Stimulated activated CD4-positive, alpha-beta T cell treated with anti-CD3 and anti-CD28 coated beads, TNF-alpha, amount 100 ng/mL, for 1 hour (primary cell): ENCODE data around the gene RNF169.
"Not testable (repeated sequence)": the region's sequence is repeated elsewhere in the genome, so short reads cannot be mapped to it uniquely, and the experiment has no call there.

ENCODE experiments used
- DNase-seq, 3 donors: peaks; one replicate each; pipeline ENCODE4 v3.0.0-alpha.2; 2020; ENCODE audit warnings: low read depth in 3 of 3, low spot score in 1 of 3

The RNF169 gene

DNA sequence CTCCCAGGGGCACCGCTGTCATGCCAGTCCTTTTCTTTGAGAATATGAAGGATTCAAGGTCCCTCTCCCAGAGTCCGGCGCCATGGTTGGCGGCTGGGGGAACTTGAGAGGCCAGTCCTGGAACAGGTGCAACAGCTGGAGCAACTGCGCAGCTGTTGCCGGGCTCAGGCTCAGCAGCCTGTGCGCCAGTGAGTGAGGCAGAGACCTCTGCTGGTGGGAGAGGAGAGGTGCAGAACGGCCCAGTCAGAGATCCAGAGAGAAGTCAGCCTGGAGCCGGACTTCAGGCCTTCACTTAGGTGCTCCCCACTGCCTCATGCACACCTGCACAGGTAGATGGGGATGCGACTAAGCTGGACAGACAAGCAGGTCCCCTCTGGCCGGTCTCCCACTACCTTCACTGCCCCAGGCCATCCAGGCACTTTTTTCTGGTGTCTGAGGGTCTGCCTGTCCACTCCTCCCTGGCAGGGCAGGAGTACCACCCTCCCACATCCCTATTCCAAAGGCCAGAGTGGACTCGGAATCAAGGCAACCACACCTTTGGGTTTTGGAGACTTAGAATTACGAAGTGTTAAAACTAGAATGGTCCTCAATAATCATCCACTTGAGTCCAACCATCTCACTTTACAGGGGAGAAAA lies 22.0 kb upstream of the RNF169 start:
- DNase-seq, result peak in 2 of 3 donors; percentile 22 to 36

DNA sequence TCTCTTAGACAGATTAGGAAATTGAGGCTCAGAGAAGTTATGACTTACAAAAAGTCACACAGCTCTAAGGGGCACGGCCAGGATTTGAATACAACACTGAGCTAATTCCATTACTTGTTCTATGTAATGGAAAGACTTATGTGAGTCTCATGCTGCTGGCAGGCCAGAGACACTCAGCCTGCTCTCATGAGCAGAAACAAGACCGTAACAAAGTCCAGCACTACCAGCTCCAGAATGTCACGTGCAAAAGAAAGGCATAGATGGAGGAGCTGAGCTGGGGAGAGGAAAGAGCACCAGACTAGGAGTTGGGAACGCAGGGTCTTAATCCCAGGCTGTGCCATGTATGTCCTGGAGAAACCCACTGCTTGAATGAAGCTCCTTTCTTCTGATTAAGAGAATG lies 19.3 kb upstream of the RNF169 start:
- DNase-seq, result no peak

- DNase-seq, result no peak
Observed at GRCh38 chr11:74730571-74731260, 17.9 kb upstream of the RNF169 start.

- no peak for DNase-seq
Observed at GRCh38 chr11:74731301-74732094, 17.2 kb upstream of the RNF169 start, which contains the start of gene CHRDL2. TSS of gene CHRDL2 (minus strand) at chr11:74731426. CDS start at chr11:74730888, 538 bp downstream.

DNA sequence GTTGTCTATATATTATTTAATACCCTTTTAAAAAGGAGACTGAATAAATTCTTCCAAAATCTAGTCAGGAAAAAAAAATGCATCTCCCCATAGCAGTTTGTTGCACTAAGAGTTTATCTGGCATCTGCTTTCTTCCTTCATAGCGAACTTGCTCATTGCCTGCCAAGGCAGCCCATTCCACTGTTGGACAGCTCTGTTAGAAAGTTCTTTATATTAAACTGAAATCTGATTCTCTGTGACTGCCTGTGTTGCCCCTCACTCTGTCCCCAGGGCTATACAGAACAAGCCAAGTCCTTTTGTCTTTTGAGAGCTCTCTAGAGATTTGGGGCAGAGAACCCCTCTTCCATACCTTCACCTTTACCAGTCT lies 14.1 kb upstream of the RNF169 start:
- DNase-seq, result no peak

DNA sequence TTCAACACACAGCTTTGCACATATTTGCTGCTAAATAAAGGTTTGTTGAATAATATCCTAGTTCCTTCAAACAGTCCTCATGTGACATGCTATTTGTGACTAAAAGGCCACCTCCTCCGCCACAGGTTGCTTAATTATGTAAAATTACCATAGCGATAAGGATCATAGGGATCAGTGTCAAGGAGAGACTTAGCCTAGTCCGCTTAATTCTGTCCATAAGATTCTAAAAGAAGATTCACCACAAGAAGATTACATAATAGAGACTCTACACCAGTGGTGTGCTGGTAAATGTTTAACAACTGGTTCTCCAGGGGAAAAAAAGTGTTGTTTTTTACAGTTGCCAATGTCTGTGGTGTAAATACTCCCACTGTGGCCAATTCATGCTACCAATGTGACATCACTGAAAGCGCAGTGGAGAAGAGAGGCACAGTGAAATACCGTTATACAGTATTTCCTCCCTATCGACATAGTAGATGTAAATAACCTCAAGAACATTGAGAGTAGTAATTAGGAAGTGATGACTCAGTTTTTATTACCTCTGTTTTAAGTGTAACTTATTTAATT lies 13.2 kb upstream of the RNF169 start:
- DNase-seq, result no peak

GRCh38 chr11:74736031-74736430 lies 12.6 kb upstream of the RNF169 start:
- DNase-seq, result no peak

- DNase-seq, result peak in 1 of 3 donors; percentile 8
Observed at GRCh38 chr11:74739546-74740270, 8.9 kb upstream of the RNF169 start.

GRCh38 chr11:74742070-74742469 lies 6.6 kb upstream of the RNF169 start:
- no peak for DNase-seq

DNA sequence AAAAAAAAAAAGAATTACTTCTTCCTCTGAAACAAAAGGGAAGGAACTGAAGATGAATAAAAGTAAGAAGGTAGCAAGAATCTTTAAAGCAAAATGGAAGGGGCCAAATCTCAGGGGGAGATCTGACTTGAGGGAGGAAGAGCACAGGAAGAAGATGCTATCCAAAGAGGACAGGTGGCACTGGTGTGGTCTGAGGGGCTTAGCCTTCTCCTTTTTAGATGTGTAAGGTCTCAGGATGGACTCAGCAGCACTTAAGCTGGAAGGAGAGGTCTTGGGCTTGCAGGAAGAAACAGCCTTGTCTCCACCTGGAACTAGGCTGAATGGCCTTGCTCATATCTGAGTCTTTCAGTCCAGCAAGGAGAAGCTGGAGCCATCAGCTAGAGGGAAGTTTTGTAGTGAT lies 5.0 kb upstream of the RNF169 start:
- no peak for DNase-seq

DNA sequence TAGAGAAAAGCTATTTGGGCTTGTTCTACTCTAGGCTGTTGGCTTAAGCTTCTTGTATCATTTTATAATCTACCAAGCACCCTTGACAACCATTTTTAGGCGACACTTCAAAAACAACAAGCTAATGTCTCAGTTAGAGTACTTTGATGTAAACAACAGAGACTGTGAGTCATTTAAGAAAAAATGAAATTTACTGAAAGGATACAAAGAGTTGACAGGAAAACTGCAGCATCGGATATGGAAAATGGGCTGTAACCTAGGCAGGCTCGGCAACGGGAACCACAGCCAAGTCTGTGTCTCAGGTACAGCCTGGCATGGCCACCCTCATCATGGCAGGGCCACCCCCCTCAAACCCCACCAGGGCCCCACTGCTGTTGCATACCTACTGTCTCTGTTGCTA lies 4.4 kb upstream of the RNF169 start:
- DNase-seq, result no peak

DNA sequence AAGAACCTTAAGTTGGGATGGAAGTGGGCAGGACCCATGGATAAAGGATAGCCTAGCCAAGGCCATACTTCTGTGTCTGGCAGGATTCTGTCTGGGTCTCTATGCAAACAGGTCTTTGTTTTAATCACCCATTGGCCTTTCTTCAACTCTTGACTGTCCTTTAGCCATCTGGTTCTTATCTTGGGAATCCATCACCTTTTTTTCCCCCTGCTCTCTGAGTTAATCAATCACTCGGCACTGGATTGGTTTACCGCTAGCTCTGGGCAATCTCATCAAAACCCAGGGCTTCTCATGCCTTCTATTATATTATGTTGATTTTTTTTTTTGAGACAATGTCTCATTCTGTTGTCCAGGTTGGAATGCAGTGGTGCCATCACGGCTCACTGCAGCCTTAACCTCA lies 1.8 kb upstream of the RNF169 start:
- DNase-seq, result no peak

DNA sequence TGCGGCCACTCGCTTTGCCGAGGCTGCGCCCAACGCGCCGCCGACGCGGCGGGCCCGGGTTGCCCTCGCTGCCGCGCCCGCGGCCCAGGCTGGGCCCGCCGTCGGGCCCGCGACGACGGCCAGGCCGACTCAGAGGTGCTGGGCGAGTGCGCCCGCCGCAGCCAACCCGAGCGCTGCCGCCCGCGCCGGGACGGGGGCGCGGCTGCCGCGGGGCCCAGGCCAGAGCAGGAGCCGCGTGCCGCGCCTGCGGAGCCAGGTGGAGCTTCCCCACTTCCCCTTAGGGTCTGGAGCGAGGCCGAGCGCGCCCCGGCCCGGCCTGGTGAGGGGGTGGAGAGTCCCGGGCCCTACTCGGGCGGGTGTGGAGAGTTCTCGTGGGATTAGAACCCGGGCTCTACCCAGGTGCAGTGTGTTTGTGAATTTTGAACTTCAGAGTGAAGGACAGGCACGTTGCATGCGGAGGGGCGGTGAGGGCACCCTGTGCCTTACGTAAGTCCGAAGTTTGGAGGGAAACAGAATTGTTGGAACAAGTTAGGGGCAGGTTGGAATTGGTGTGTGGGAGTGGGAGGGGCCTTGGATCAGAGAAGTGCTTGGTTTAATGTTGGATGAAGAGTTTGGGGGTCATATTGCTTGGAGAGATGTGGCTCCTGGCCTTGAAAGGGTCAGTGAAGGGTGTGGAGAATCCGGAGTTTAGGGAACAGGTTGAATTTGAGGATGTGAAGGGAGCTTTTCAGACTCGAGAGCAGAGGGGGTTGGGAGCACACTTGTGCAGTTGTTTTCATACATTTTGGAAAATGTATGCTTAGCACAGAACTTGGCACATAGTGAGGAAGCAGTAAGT lies 697 bp downstream of the RNF169 start:
- DNase-seq, result peak in 2 of 3 donors; percentile 18 to 32

DNA sequence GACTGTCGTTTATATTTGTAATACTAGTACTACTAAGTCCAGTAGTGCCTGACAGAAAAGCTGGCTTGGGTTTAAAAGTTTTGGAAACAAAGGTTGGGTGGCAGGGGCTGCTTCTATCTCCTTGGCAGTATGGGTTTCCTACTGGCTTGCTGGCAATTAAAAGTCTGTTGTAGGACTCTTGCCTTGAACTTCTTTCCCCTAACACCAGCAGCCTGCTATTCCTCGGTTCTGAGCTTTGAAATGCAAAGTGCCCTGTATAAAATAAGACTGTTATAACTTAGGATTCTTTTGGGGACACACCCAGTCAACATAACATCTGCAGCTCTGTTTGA lies 1.3 kb downstream of the RNF169 start:
- DNase-seq, result no peak

GRCh38 chr11:74750598-74750997 lies 1.9 kb downstream of the RNF169 start:
- not testable (repeated sequence) for DNase-seq

DNA sequence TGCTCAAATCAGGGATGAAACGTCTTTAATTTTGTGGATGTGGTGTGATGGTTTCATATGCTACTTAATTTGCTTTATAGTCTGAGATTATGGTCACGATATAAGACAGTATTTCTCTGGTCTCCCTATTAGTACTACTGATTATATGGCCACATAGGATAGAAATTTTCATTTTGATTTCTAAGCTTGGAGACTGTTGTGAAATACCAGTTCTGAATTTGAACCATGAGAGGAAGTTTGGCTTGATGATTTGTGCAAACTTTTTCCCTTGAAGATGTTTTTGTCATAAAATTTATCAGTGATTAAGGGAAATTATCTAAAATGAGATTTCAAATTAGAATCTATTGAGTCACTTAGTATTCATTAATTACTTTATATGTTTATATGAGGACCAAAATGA lies 2.7 kb downstream of the RNF169 start:
- no peak for DNase-seq

- no peak for DNase-seq
Observed at GRCh38 chr11:74754507-74755252, 6.0 kb downstream of the RNF169 start.

- no peak for DNase-seq
Observed at GRCh38 chr11:74755395-74755995, 6.8 kb downstream of the RNF169 start.

- DNase-seq, result no peak
Observed at GRCh38 chr11:74756571-74756970, 7.9 kb downstream of the RNF169 start.
